HepG2 (cell line): ENCODE measurements around the gene TMEM184B. TPM values are rescaled to one million over a fixed set of nuclear protein-coding genes. Genes with fewer than 3 reads are reported as not detected.

ENCODE experiments used
- ATAC-seq: fragments of 200-7000 bp; cut with Tn5 transposase; 3 replicates; pipeline ENCODE4 v1.9.1; 2020; ENCODE audit warnings: mild to moderate bottlenecking, moderate library complexity
- BruUV-seq: library from RNA; stranded (reverse); fragments of 400-500 nt; replicated peaks from 2 replicates; lab custom pipeline; 2021; lab: Mats Ljungman, UMichigan
- CTCF ChIA-PET: fragments of 300-600 bp; formaldehyde crosslinking; extraction: SDS; loops from one replicate; lab custom pipeline; 2021; ENCODE audit warnings: low total read pairs, inconsistent platforms, low intra/inter-chr PET ratio; lab: Yijun Ruan, JAX
- POLR2A ChIA-PET: fragments of 350-600 bp; sonication (Branson Sonifier 250); formaldehyde crosslinking; loops from one replicate; lab custom pipeline; 2020; ENCODE audit warnings: antibody characterized with exemption, inconsistent platforms; lab: Yijun Ruan, JAX
- DNase-seq: peaks from one replicate; pipeline ENCODE4 v3.0.0-alpha.2; 2015; ENCODE audit warnings: low spot score
- FAIRE-seq: peaks from 3 replicates; lab custom pipeline; 2011; peaks lifted over from hg19 to GRCh38; lab: Jason Lieb, UNC
- H2AFZ ChIP-seq: one replicate; pipeline ENCODE4 v1.6.1; 2011; ENCODE audit warnings: low read length, inconsistent platforms
- H3K27ac ChIP-seq: fragments of 300-600 bp; 3 replicates; pipeline ENCODE4 v1.8.0; 2011; ENCODE audit warnings: mixed run types, mild to moderate bottlenecking, mixed read lengths, low read length, inconsistent platforms; ENCODE audit not compliant: insufficient read depth; ENCODE audit errors: extremely low read length
- H3K27me3 ChIP-seq, 2 experiments: fragments of 200-600 bp in 1 of 2; 2 replicates in 1 of 2; 3 replicates in 1 of 2; pipeline versions ENCODE4 v1.6.0 to v1.8.0; 2011; ENCODE audit warnings: low read length in 2 of 2, mild to moderate bottlenecking in 2 of 2, moderate library complexity in 2 of 2, inconsistent platforms in 1 of 2; ENCODE audit not compliant: insufficient read depth in 2 of 2, control insufficient read depth in 1 of 2
- H3K36me3 ChIP-seq, 2 experiments: fragments of 200-600 bp in 1 of 2; replicated peaks in 1 of 2; 2 replicates in 1 of 2; 3 replicates in 1 of 2; pipeline versions ENCODE4 v1.5.1 to v1.8.0; 2011; ENCODE audit warnings: low read length in 2 of 2, inconsistent platforms in 1 of 2; ENCODE audit not compliant: insufficient read depth in 2 of 2, control insufficient read depth in 1 of 2
- H3K4me1 ChIP-seq: 2 replicates; pipeline ENCODE4 v1.5.1; 2012; ENCODE audit warnings: low read length, inconsistent platforms; ENCODE audit not compliant: insufficient read depth
- H3K4me2 ChIP-seq: 2 replicates; pipeline ENCODE4 v1.6.0; 2011; ENCODE audit warnings: low read depth, low read length, inconsistent platforms
- H3K4me3 ChIP-seq, 3 experiments: fragments of 200-600 bp in 1 of 3; sonication (generic), shearing (Covaris generic) in 1 of 3; replicated peaks in 1 of 3; 2 replicates each; pipeline ENCODE4 v1.5.1; 2011 to 2016; ENCODE audit warnings: low read length in 3 of 3, inconsistent platforms in 2 of 3, low read depth in 2 of 3, mild to moderate bottlenecking in 2 of 3, control low read depth in 1 of 3, mixed read lengths in 1 of 3; ENCODE audit not compliant: insufficient read depth in 1 of 3
- H3K79me2 ChIP-seq: one replicate; pipeline ENCODE4 v1.6.1; 2011; ENCODE audit warnings: low read length, inconsistent platforms; ENCODE audit not compliant: insufficient read depth
- H3K9ac ChIP-seq: 2 replicates; pipeline ENCODE4 v1.6.0; 2011; ENCODE audit warnings: mild to moderate bottlenecking, low read depth, low read length, inconsistent platforms; ENCODE audit not compliant: insufficient read depth
- H3K9me3 ChIP-seq: 2 replicates; pipeline ENCODE4 v1.5.1; 2012; ENCODE audit warnings: mild to moderate bottlenecking, low read length
- H4K20me1 ChIP-seq: 2 replicates; pipeline ENCODE4 v1.6.0; 2011; ENCODE audit warnings: inconsistent platforms, mild to moderate bottlenecking, low read length, moderate library complexity; ENCODE audit not compliant: insufficient read depth
- ARNTL ChIP-seq: sonication (generic); formaldehyde crosslinking; IDR thresholded peaks from 2 replicates; pipeline ENCODE4 v1.4.0; 2020; ENCODE audit warnings: mild to moderate bottlenecking, missing genetic modification reagents
- CCDC6 ChIP-seq: sonication (generic); formaldehyde crosslinking; IDR thresholded peaks from 2 replicates; pipeline ENCODE4 v1.8.1; 2022; ENCODE audit warnings: mild to moderate bottlenecking, missing genetic modification reagents, moderate library complexity
- CREBL2 ChIP-seq: sonication (generic); formaldehyde crosslinking; IDR thresholded peaks from 2 replicates; pipeline ENCODE4 v1.8.1; 2023; ENCODE audit warnings: missing genetic modification reagents, mild to moderate bottlenecking, borderline replicate concordance
- ISL2 ChIP-seq: sonication (generic); formaldehyde crosslinking; IDR thresholded peaks from 2 replicates; pipeline ENCODE4 v1.5.0; 2020; ENCODE audit warnings: missing genetic modification reagents
- ZBED4 ChIP-seq: sonication (generic); formaldehyde crosslinking; IDR thresholded peaks from 2 replicates; pipeline ENCODE4 v1.4.0; 2020; ENCODE audit warnings: missing genetic modification reagents, borderline replicate concordance
- ZKSCAN1 ChIP-seq: fragments of 150-350 bp; IDR thresholded peaks from 2 replicates; pipeline ENCODE4 v1.6.1; 2014; ENCODE audit warnings: low read length
- ZNF230 ChIP-seq: sonication (generic); formaldehyde crosslinking; IDR thresholded peaks from 2 replicates; pipeline ENCODE4 v1.4.0; 2020; ENCODE audit warnings: mild to moderate bottlenecking, missing genetic modification reagents
- WGBS: methylation state at CpG from one replicate; pipeline ENCODE4 v1.1.6; 2017; ENCODE audit warnings: low lambda C conversion rate; 5-methylcytosine and 5-hydroxymethylcytosine counted together
- in situ Hi-C: cut with HindIII; loops from 2 replicates; pipeline ENCODE4 v1.10.0; 2017; ENCODE audit warnings: low pct_unique_long_range_greater_than_20kb; ENCODE audit not compliant: extremely low pct_ligation_motif_present
- intact Hi-C: fragments of 100-400 bp; cut with micrococcal nuclease; formaldehyde crosslinking; loops from one replicate; pipeline ENCODE4 v1.10.0; 2022; ENCODE audit not compliant: unreplicated experiment
- polyA plus RNA-seq, 8 experiments: library from polyadenylated mRNA; depleted of rRNA in 3 of 8; stranded (reverse) in 7 of 8; unstranded in 1 of 8; fragments of >200 nt; fragmentation: Illumina TruSeq in 4 of 8; extraction: Trizol in 4 of 8; gene quantifications; 2 replicates each; pipeline versions ENCODE4 v1.2.1 to v1.2.3, GENCODE V29; 2011 to 2016; ENCODE audit warnings: low read depth in 4 of 8, missing spikeins in 1 of 8, mixed read lengths in 1 of 8; ENCODE audit not compliant: insufficient read depth in 1 of 8
- total RNA-seq, 5 experiments: library from RNA; depleted of rRNA; stranded (reverse); fragments of >200 nt; fragmentation: Illumina TruSeq; extraction: Trizol; gene quantifications; 2 replicates each; pipeline ENCODE4 v1.2.3, GENCODE V29; 2016; ENCODE audit warnings: low read depth in 1 of 5
- TF ChIP-seq, protein P1 (sequence below): sonication (generic); formaldehyde crosslinking; IDR thresholded peaks from 2 replicates; pipeline ENCODE4 v1.4.0; 2020; ENCODE audit warnings: low read depth, mild to moderate bottlenecking, missing genetic modification reagents
- TF ChIP-seq, protein P2 (sequence below): IDR thresholded peaks from 2 replicates; pipeline ENCODE4 v1.6.1; 2018; ENCODE audit warnings: missing genetic modification reagents, mild to moderate bottlenecking, missing compliant biosample characterization
- TF ChIP-seq, protein P3 (sequence below): sonication (generic); formaldehyde crosslinking; IDR thresholded peaks from 2 replicates; pipeline ENCODE4 v1.9.0; 2021; ENCODE audit warnings: missing genetic modification reagents, mild to moderate bottlenecking, borderline replicate concordance

Gene TMEM184B
- total and polyA plus RNA-seq, 2 of the 13 experiments (the other 11 are each of a cell fraction or from before 2014, with no cell fraction given): 15.9 to 16.0 TPM

GRCh38 chr22:38238519-38239071 lies 34.2 kb downstream of the TMEM184B start:
- no peak overlapping the region for H3K4me3 ChIP-seq
- no peak overlapping the region for H2AFZ ChIP-seq
- BruUV-seq: no TSS peak
- WGBS: 95% methylated on average over 9 of the region's 9 CpGs
- ChIA-PET CTCF (no interaction called here), POLR2A (no interaction called here)
- DNase-seq (no peak), FAIRE-seq (no peak), ATAC-seq (no peak)
- H3K36me3 ChIP-seq: peaks cover 7 to 29% of the 10 kb centered on the region in 2 experiments
- H3K27me3 ChIP-seq: no peaks in the 10 kb centered on the region
- H3K4me2 ChIP-seq: no peak overlapping the region
- no peaks in the 10 kb centered on the region for H3K79me2 ChIP-seq
- H3K4me1 ChIP-seq: peaks cover 14% of the 10 kb centered on the region
- H3K9ac ChIP-seq: no peak overlapping the region
- intact Hi-C loops: no loop called here
- no peaks in the 10 kb centered on the region for H3K9me3 ChIP-seq
- no peak overlapping the region for H3K27ac ChIP-seq
- TF ChIP-seq ZNF230 (no peak), ARNTL (CRISPR knock-in tag) (no peak), ZBED4 (CRISPR knock-in tag) (no peak), CCDC6 (CRISPR knock-in tag) (no peak), ISL2 (CRISPR knock-in tag) (no peak), CREBL2 (CRISPR knock-in tag) (no peak), ZKSCAN1 (no peak)
- TF ChIP-seq, protein P1, sequence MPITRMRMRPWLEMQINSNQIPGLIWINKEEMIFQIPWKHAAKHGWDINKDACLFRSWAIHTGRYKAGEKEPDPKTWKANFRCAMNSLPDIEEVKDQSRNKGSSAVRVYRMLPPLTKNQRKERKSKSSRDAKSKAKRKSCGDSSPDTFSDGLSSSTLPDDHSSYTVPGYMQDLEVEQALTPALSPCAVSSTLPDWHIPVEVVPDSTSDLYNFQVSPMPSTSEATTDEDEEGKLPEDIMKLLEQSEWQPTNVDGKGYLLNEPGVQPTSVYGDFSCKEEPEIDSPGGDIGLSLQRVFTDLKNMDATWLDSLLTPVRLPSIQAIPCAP (CRISPR knock-in tag): no peak
- TF ChIP-seq, protein P2, sequence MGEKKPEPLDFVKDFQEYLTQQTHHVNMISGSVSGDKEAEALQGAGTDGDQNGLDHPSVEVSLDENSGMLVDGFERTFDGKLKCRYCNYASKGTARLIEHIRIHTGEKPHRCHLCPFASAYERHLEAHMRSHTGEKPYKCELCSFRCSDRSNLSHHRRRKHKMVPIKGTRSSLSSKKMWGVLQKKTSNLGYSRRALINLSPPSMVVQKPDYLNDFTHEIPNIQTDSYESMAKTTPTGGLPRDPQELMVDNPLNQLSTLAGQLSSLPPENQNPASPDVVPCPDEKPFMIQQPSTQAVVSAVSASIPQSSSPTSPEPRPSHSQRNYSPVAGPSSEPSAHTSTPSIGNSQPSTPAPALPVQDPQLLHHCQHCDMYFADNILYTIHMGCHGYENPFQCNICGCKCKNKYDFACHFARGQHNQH (CRISPR knock-in tag): no peak
- TF ChIP-seq, protein P3, sequence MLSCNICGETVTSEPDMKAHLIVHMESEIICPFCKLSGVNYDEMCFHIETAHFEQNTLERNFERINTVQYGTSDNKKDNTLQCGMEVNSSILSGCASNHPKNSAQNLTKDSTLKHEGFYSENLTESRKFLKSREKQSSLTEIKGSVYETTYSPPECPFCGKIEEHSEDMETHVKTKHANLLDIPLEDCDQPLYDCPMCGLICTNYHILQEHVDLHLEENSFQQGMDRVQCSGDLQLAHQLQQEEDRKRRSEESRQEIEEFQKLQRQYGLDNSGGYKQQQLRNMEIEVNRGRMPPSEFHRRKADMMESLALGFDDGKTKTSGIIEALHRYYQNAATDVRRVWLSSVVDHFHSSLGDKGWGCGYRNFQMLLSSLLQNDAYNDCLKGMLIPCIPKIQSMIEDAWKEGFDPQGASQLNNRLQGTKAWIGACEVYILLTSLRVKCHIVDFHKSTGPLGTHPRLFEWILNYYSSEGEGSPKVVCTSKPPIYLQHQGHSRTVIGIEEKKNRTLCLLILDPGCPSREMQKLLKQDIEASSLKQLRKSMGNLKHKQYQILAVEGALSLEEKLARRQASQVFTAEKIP: no peak
- TF ChIP-seq, all 625 proteins: peak for 0
- in situ Hi-C loops: no loop called here
- no peaks in the 10 kb centered on the region for H4K20me1 ChIP-seq
